Measurements from ENCODE around the gene SLC6A4.

SLC6A4 gene

DNA sequence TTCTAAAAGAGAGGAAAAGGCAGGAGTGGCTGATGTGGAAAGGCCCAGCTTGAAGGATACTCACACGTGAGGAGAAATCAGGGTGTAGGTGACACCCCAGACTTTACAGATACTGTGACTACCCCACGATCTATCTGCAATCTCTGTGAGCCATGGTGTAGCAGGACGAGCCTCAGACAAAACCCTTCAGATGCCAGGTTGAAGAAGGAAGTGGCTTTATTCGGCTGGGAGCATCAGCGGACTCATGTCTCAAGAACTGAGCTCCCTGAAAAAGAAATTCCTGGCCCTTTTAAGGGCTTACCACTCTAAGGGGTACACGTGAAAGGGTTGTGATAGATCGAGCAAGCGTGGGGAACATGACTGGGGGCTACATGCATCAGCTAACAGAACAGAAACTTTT lies 4.7 kb upstream of the SLC6A4 start:
- TF ChIP-seq POLR2AphosphoS5 (IDR thresholded peaks at IDR 0.05; ENCODE audit: low read depth) (no peak), GABPA (IDR thresholded peaks at IDR 0.05; ENCODE audit: low read depth) (no peak)
- TF ChIP-seq, protein P1, sequence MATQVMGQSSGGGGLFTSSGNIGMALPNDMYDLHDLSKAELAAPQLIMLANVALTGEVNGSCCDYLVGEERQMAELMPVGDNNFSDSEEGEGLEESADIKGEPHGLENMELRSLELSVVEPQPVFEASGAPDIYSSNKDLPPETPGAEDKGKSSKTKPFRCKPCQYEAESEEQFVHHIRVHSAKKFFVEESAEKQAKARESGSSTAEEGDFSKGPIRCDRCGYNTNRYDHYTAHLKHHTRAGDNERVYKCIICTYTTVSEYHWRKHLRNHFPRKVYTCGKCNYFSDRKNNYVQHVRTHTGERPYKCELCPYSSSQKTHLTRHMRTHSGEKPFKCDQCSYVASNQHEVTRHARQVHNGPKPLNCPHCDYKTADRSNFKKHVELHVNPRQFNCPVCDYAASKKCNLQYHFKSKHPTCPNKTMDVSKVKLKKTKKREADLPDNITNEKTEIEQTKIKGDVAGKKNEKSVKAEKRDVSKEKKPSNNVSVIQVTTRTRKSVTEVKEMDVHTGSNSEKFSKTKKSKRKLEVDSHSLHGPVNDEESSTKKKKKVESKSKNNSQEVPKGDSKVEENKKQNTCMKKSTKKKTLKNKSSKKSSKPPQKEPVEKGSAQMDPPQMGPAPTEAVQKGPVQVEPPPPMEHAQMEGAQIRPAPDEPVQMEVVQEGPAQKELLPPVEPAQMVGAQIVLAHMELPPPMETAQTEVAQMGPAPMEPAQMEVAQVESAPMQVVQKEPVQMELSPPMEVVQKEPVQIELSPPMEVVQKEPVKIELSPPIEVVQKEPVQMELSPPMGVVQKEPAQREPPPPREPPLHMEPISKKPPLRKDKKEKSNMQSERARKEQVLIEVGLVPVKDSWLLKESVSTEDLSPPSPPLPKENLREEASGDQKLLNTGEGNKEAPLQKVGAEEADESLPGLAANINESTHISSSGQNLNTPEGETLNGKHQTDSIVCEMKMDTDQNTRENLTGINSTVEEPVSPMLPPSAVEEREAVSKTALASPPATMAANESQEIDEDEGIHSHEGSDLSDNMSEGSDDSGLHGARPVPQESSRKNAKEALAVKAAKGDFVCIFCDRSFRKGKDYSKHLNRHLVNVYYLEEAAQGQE (IDR thresholded peaks at IDR 0.05; ENCODE audit: insufficient replicate concordance, low read depth), result no peak
- Histone ChIP-seq H3K4me3 (replicated peaks; ENCODE audit: insufficient read depth, low read length) (no peak overlapping the region), H3K27me3 (ENCODE audit: insufficient read depth, poor library complexity, severe bottlenecking) (peaks cover 14% of the 10 kb centered on the region), H3K27ac (replicated peaks) (no peak overlapping the region)
- DNase-seq (ENCODE audit: low read depth in 1 of 2, low spot score in 1 of 2), result no peak

DNA sequence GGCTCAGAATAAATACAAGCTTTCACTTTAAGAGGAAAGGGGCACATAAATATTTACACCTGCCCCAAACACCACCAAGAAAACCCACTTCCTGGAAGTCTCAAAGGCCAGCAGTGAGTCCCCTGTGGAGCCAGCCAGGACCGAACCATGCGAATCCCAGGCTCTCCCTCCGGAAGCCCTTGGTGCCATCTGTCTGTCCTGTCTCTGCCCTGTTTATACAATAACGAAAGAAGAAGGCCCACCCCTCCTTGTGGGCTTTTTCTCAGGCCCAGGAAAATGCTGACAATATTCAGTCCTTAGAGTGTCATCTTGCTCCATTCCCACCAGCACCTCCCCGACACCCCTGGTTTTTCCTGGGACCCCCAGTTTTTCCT lies 3.6 kb upstream of the SLC6A4 start:
- no peak for DNase-seq (ENCODE audit: low read depth in 1 of 2, low spot score in 1 of 2)
- Histone ChIP-seq H3K27ac (replicated peaks) (no peak overlapping the region), H3K4me3 (replicated peaks; ENCODE audit: insufficient read depth, low read length) (no peak overlapping the region), H3K27me3 (ENCODE audit: insufficient read depth, poor library complexity, severe bottlenecking) (peaks cover 22% of the 10 kb centered on the region)
- TF ChIP-seq POLR2AphosphoS5 (IDR thresholded peaks at IDR 0.05; ENCODE audit: low read depth) (no peak), SPI1 (IDR thresholded peaks at IDR 0.05; ENCODE audit: borderline replicate concordance, low read depth) (no peak), GABPA (IDR thresholded peaks at IDR 0.05; ENCODE audit: low read depth) (no peak)
- TF ChIP-seq, protein P2, sequence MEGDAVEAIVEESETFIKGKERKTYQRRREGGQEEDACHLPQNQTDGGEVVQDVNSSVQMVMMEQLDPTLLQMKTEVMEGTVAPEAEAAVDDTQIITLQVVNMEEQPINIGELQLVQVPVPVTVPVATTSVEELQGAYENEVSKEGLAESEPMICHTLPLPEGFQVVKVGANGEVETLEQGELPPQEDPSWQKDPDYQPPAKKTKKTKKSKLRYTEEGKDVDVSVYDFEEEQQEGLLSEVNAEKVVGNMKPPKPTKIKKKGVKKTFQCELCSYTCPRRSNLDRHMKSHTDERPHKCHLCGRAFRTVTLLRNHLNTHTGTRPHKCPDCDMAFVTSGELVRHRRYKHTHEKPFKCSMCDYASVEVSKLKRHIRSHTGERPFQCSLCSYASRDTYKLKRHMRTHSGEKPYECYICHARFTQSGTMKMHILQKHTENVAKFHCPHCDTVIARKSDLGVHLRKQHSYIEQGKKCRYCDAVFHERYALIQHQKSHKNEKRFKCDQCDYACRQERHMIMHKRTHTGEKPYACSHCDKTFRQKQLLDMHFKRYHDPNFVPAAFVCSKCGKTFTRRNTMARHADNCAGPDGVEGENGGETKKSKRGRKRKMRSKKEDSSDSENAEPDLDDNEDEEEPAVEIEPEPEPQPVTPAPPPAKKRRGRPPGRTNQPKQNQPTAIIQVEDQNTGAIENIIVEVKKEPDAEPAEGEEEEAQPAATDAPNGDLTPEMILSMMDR (IDR thresholded peaks at IDR 0.05; ENCODE audit: insufficient read depth, low read length), result no peak
- TF ChIP-seq, protein P1 (IDR thresholded peaks at IDR 0.05; ENCODE audit: insufficient replicate concordance, low read depth), result no peak

DNA sequence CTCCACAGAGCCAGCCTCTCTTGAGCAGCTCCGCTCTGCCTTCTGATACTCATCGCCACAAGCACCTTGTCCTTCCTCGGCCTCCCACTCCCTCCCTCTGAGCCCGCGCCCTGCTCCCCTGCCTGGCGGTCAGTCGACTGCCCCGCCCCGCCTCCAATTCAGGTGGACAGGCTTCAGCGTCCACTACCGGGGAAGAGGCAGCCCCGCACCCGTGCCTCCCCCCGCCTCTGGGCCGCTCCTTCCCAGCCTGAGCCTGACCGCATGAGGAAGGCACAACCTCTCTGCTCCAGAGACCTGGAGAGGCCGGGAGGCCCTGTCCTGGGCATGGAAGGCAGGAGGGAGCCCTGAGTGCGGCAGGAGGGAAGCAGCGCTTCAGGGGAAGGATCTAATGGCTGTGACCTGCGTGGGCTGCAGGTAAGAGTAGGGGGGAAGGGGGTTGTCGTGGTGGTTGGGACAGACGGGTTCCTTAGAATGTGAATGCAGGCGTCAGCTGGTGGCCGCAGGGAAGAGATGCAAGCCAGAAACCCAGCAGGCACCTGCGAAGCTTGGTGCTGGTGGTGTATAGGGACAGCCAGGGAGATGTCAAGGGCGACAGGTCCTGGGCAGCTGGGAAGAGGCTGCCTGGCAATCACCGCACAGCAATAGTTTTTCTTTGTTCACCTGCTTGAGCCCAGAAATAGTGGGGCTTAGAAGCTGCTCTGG lies 3.0 kb upstream of the SLC6A4 start:
- TF ChIP-seq, protein P2 (IDR thresholded peaks at IDR 0.05; ENCODE audit: insufficient read depth, low read length), result no peak
- TF ChIP-seq POLR2AphosphoS5 (IDR thresholded peaks at IDR 0.05; ENCODE audit: low read depth) (no peak), SPI1 (IDR thresholded peaks at IDR 0.05; ENCODE audit: borderline replicate concordance, low read depth) (no peak), GABPA (IDR thresholded peaks at IDR 0.05; ENCODE audit: low read depth) (no peak)
- TF ChIP-seq, protein P1 (IDR thresholded peaks at IDR 0.05; ENCODE audit: insufficient replicate concordance, low read depth), result no peak
- Histone ChIP-seq H3K27ac (replicated peaks) (no peak overlapping the region), H3K4me3 (replicated peaks; ENCODE audit: insufficient read depth, low read length) (no peak overlapping the region), H3K27me3 (ENCODE audit: insufficient read depth, poor library complexity, severe bottlenecking) (peaks cover 22% of the 10 kb centered on the region)
- no peak for DNase-seq (ENCODE audit: low read depth in 1 of 2, low spot score in 1 of 2)
